H1 (cell line): Measurements from ENCODE around the gene CAV3.
"Not testable (repeated sequence)": the region's sequence is repeated elsewhere in the genome, so short reads cannot be mapped to it uniquely, and the experiment has no call there.

Experiments used
- BRCA1 ChIP-seq: IDR thresholded peaks from 2 replicates; pipeline ENCODE4 v1.6.1; 2012; ENCODE audit warnings: low read depth, low read length, improper control_type of control experiment
- CEBPB ChIP-seq: IDR thresholded peaks from 2 replicates; pipeline ENCODE4 v1.6.1; 2012; ENCODE audit warnings: low read depth, low read length
- CHD2 ChIP-seq: IDR thresholded peaks from 2 replicates; pipeline ENCODE4 v1.6.1; 2012; ENCODE audit warnings: low read length, improper control_type of control experiment
- CREB1 ChIP-seq: IDR thresholded peaks from 2 replicates; pipeline ENCODE4 v1.6.1; 2012; ENCODE audit warnings: inconsistent platforms
- POLR2A ChIP-seq, 2 experiments: IDR thresholded peaks; 1 replicate in 1 of 2; 2 replicates in 1 of 2; pipeline ENCODE4 v1.6.1; 2011; ENCODE audit warnings: low read depth in 2 of 2, low read length in 2 of 2, mild to moderate bottlenecking in 2 of 2; ENCODE audit errors: control extremely low read depth in 1 of 2
- TF ChIP-seq, protein P1 (sequence below): IDR thresholded peaks from 2 replicates; pipeline ENCODE4 v1.6.1; 2012; ENCODE audit warnings: inconsistent platforms
- TF ChIP-seq, protein P2 (sequence below), 3 experiments: IDR thresholded peaks; 1 replicate in 2 of 3; 2 replicates in 1 of 3; pipeline versions ENCODE4 v1.5.1 to v1.6.1; 2011; ENCODE audit warnings: low read length in 3 of 3, mild to moderate bottlenecking in 3 of 3, inconsistent platforms in 2 of 3, low read depth in 1 of 3, moderate library complexity in 1 of 3; ENCODE audit not compliant: insufficient read depth in 1 of 3; ENCODE audit errors: control extremely low read depth in 1 of 3

GRCh38 chr3:8691295-8691694 lies 42.3 kb upstream of the CAV3 start:
- TF ChIP-seq POLR2A (IDR thresholded peaks at IDR 0.05; ENCODE audit: control extremely low read depth in 1 of 2, low read depth in 2 of 2, low read length in 2 of 2); CEBPB; BRCA1; CHD2; CREB1: not testable (repeated sequence)
- TF ChIP-seq, protein P1, sequence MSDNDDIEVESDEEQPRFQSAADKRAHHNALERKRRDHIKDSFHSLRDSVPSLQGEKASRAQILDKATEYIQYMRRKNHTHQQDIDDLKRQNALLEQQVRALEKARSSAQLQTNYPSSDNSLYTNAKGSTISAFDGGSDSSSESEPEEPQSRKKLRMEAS = not testable (repeated sequence)
- TF ChIP-seq, protein P2, sequence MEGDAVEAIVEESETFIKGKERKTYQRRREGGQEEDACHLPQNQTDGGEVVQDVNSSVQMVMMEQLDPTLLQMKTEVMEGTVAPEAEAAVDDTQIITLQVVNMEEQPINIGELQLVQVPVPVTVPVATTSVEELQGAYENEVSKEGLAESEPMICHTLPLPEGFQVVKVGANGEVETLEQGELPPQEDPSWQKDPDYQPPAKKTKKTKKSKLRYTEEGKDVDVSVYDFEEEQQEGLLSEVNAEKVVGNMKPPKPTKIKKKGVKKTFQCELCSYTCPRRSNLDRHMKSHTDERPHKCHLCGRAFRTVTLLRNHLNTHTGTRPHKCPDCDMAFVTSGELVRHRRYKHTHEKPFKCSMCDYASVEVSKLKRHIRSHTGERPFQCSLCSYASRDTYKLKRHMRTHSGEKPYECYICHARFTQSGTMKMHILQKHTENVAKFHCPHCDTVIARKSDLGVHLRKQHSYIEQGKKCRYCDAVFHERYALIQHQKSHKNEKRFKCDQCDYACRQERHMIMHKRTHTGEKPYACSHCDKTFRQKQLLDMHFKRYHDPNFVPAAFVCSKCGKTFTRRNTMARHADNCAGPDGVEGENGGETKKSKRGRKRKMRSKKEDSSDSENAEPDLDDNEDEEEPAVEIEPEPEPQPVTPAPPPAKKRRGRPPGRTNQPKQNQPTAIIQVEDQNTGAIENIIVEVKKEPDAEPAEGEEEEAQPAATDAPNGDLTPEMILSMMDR (IDR thresholded peaks at IDR 0.05; ENCODE audit: control extremely low read depth in 1 of 3, insufficient read depth in 1 of 3, low read depth in 1 of 3, low read length in 3 of 3) = not testable (repeated sequence)
